Mucosa of gallbladder (tissue), 1 donor: ENCODE data around the gene MAGEA8. TPM values are rescaled to one million over a fixed set of nuclear protein-coding genes. Genes with fewer than 3 reads are reported as not detected.
"Not testable (repeated sequence)": the region's sequence is repeated elsewhere in the genome, so short reads cannot be mapped to it uniquely, and the experiment has no call there.

Experiments used
- DNase-seq: peaks from one replicate; pipeline ENCODE4 v3.0.0-alpha.2; 2020; ENCODE audit warnings: low spot score
- total RNA-seq: library from RNA; stranded (reverse); gene quantifications from one replicate; pipeline ENCODE4 v1.2.1, GENCODE V29; 2021
- donor health status: DM: no; HTN: no; CAD: no.

MAGEA8 gene
- total RNA-seq, 1 donor from 2014 or later = not detected

DNA sequence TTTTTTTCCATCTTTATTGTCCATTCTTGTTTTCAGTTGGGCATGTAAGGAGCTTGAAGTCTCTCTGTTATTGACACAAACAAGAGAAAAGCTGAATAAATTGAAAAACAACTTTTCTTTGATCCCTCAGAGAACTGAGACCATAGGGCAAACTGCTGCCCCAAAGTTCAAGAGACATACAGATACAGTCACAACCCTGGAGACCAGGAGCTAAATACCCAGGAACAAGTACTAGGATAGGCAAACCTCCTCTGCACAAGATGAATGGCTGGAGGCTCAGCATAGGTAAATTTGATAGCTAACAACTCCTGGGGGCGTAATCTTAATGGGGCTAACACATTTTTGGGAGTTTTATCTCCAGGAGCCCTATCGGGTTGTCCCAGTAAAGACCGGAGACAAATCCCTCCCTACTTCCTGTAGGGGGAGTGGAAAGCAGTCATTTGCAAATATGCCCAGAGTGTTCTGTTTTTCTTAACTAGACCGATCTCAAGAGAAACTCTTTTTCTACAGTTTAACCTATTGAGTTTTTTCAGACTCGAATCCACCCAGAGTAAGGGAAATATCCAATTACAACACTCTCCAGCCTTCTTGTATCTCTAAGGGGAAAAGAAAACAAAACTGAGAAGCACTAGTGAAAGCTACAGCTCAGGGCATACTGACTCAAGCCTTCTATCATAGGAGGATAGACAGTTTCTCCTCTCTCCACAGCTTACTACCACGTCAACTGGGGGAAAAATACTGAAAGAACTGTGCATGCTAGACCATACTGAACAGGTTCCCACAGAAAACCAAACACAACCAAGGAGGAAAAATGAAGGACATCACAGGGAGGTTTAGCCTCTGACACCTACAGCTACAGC lies 23.1 kb downstream of the MAGEA8 start:
- no peak for DNase-seq

GRCh38 chrX:149908308-149908707 lies 27.3 kb downstream of the MAGEA8 start:
- DNase-seq = no peak

- no peak for DNase-seq
Measured at GRCh38 chrX:149908727-149909126, 27.7 kb downstream of the MAGEA8 start.

DNA sequence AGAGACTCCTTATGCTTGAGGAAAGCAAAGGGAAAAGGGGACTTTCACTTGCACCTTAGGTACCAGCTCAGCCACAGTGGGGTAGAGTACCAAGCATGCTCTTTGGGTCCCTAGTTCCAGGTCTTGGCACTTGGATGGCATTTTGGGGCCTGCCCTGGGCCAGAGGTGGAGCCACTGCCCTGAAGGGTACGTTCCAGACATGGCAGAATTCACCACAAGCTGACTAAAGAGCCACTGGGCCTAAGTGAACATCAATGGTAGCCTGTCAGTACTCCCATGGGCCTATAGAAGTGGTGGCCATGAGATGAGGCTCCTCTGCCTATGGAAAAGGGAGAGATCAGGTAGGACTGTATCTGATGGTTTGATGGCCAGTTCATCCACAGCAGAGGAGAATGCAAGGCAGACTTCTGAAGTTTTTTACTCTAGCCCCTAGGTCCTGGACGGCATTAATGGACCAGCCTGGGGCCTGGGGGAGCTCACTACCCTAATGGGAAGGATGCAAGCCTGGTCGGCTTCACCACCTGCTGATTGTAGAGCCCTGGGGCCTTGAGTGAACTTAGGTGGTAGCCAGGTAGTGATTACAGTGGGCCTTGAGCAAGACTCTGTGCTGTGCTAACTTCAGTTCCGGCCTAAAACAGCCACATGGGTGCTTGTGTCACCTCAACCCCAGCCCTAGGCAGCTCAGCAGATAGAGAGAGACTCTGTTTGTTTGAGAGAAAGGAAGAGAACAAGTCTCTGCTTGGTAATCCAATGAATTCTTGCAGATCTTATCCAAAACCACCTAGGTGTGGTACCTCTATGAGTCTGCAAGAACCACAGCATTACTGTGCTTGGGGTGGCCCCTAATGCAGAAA lies 28.6 kb downstream of the MAGEA8 start:
- DNase-seq = no peak

GRCh38 chrX:149910178-149910695 lies 29.3 kb downstream of the MAGEA8 start:
- no peak for DNase-seq

GRCh38 chrX:149916745-149917392 lies 35.9 kb downstream of the MAGEA8 start:
- no peak for DNase-seq

GRCh38 chrX:149923836-149924235 lies 42.9 kb downstream of the MAGEA8 start:
- not testable (repeated sequence) for DNase-seq

DNA sequence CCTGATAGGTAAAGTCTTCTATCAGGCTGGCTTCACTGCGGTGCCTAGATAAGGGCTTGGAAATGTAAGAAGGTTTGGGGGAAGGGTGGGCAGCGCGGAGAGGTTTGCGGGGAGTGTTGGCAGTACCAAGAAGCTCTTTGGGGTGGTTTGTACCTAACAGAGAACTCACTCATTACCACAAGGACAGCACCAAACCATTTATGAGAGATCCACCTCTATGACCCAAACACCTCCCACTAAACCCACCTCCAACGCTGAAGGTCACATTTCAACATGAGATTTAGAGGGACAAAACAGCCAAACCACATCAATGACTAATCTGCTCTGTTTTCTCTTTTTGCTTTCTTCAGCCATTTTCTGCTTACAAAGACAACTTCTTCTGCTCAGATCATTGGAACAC lies 43.5 kb downstream of the MAGEA8 start:
- not testable (repeated sequence) for DNase-seq

- not testable (repeated sequence) for DNase-seq
Measured at GRCh38 chrX:149927245-149927963, 46.4 kb downstream of the MAGEA8 start.

DNA sequence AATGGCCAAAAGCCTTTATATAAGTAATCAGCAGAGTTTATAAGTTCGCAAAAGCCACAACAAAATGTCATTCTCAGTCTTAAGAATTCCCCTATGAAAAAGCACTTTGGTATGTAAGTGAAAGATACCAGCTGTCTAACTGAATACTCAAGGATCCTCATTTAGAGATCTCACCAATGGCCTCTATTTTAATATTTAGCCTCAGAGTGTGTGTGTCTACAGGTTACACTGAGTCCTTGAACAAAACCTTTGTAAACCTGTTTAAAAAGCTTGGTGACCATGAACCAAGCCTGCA lies 46.9 kb downstream of the MAGEA8 start:
- DNase-seq = not testable (repeated sequence)

- not testable (repeated sequence) for DNase-seq
Measured at GRCh38 chrX:149928635-149929034, 47.7 kb downstream of the MAGEA8 start.

DNA sequence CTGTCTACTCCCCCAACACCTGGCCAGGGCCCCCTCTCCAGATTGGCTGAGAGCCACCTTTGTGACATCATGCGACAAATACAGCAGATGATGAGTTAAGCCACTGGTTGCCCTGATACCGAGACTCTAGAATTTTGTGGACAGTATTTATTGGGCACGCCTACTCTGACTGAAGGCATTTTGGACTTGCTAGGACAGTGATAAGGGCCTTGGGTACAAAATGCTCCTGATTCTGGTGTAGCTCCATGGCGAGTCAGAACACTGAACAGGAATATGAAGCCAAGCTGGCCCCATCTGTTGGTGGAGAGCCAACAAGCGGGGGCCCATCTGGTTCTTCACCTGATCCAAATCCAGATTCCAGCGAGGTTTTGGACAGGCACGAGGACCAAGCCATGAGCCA lies 48.4 kb downstream of the MAGEA8 start, which contains the start of gene HSFX4:
Gene HSFX4 (plus strand): TSS at position 174 of the 400 bp plus-strand sequence. CDS start 72 bp downstream, at position 246.
- not testable (repeated sequence) for DNase-seq

DNA sequence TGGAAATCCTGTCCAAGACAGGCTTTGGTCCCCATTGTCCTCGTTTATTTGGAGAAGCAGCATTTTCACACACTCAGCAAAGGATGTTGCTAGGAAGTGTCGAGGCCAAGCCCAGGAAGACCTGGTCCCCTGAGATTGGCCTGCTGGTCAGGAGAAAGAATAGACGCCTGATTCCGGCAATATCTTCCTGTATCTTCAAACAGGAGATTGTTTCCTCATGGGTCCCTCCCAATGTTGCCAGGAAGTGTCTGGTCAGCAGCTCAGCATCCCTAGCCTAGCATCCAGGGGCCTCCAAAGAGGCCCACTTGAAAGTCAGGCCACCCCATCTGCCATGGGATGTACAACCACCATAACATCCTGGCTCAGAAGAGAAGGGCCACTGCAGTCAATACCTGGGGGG lies 50.4 kb downstream of the MAGEA8 start:
- DNase-seq = not testable (repeated sequence)

- DNase-seq = not testable (repeated sequence)
Measured at GRCh38 chrX:149932150-149932549, 51.2 kb downstream of the MAGEA8 start.

- DNase-seq = not testable (repeated sequence)
Measured at GRCh38 chrX:149932970-149933369, 52.0 kb downstream of the MAGEA8 start.

DNA sequence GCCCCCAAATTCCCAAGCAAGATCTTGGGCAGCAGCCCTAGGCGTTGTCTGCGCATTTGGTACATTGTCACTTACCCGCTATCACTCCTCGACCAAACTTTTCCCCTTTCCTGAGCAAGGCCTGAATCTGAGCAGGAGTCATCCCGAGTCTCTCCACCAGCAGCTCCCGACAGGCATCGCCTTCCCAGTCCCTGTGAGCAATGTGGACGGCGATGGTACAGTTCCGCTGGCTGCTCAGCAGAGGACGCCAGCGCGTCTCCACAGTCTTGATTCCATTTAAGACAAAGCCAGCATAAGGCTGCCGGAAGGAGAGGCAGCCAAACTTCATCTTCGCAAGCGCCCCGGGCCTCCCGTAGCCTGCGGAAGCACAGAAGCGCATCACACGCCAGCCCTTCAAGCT lies 52.6 kb downstream of the MAGEA8 start:
- DNase-seq = not testable (repeated sequence)

Other genes with a start within 250 kb of the MAGEA8 start
- 20.3 TPM for gene TMEM185A, start 249.4 kb upstream of the MAGEA8 start, total RNA-seq
- gene MAGEA11, start 169.1 kb upstream of the MAGEA8 start, total RNA-seq = not detected
- 0.98 TPM for gene HSFX1, start 107.1 kb upstream of the MAGEA8 start, total RNA-seq
- gene MAGEA9, start 99.3 kb upstream of the MAGEA8 start, total RNA-seq = not detected
- not detected for gene HSFX4, start 48.4 kb downstream of the MAGEA8 start, total RNA-seq
- 30.2 TPM for gene EOLA2, start 57.3 kb downstream of the MAGEA8 start, total RNA-seq